ENCODE measurements around the gene TRAF7. TPM values are rescaled to one million over a fixed set of nuclear protein-coding genes. Genes with fewer than 3 reads are reported as not detected.

Gene TRAF7
- 94.2 and 94.6 TPM in 2 replicates for total RNA-seq

DNA sequence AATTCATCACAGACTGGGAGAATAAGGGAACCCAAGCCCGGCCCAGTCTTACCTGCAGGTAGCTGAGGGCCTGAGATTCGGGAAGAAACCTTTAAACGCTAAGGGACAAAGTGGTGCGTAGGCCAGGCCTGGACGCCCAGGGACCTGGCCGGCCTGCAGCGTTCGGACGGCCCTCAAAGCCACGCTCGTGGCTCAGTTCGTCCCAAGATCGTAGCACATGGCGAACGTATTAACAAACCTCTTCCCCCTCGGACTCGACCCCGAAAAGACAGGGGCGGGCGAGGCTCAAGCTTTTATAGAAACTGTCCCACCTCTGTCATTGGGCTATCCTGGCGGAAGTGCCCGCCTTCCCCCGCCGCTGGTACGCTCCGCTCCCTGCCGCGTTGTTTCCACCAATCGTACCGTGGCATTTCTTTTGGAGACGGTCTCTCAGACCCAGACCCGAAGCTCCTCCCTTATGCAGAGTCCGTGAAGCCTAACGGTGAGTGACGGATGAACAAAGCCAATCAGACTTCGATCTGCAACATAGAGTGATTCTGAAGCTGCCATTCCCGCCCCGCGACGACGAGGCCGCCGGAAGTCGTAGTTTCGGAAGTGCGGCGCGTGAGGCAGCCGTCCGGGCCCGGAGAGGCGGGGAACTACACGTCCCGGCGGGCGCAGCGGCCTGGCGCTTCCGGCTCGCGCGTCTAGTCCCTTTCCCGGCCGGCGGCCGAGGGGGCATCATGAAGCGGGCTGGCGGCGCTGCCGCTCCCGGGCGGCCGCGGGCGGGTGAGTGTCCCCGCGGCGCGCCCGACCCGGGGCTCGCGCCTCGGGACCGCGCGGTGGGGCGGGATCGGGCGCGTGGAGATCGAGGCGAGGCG, at the start of gene TRAF7:
Gene TRAF7, plus strand, starts transcription at position 692 of the 860 bp plus-strand sequence. CDS start 8,139 bp downstream, outside the sequence.

DNA sequence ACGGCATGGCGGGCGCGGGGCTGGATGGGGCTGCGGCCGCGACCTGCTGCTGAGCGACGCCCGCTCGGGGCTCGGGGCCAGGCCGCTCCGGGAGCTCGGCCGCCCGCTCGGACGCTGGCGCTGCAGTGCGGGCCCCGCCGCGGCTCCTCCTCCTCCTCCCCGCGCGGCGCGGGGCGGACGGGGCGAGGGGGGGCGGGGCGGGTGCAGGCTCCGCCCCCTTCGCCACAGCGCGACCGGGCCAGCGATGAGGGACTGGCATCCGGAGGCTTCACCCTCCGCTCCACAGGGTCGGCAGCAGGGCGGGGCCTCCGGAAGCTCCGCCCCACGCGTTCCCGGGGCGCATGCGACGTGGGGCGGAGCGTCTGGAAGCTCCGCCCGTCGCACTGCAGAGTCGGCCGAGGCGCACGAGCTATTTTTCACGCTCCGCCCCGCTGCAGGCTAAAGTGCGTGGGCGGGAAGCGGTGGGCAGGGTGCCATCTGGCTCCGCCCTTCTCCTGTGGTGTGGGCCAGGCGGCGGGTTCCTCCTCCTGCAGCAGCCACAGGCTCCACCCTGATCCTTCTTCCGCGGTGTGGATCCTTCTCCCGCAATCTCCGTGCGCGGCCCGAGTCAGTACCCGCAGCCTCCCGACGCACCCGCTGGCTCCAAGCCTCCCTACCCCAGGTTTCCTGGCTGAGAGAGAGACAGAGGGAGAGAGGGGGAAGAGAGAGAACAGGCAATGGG, 19.7 kb upstream of the TRAF7 start, which contains the start of gene PKD1:
Gene PKD1, minus strand, starts transcription at position 129 of the 721 bp plus-strand sequence. CDS start 209 bp downstream, outside the sequence.

GRCh38 chr16:2147981-2148671, 7.5 kb upstream of the TRAF7 start, which contains the start of gene RAB26:
TSS of gene RAB26 (plus strand) at chr16:2148625. CDS start at chr16:2148784, 159 bp downstream.

GRCh38 chr16:2196162-2196980, 40.8 kb downstream of the TRAF7 start, which contains the start of gene CASKIN1:
TSS of gene CASKIN1 (minus strand) at chr16:2196605. CDS start at chr16:2196432, 173 bp downstream.

DNA sequence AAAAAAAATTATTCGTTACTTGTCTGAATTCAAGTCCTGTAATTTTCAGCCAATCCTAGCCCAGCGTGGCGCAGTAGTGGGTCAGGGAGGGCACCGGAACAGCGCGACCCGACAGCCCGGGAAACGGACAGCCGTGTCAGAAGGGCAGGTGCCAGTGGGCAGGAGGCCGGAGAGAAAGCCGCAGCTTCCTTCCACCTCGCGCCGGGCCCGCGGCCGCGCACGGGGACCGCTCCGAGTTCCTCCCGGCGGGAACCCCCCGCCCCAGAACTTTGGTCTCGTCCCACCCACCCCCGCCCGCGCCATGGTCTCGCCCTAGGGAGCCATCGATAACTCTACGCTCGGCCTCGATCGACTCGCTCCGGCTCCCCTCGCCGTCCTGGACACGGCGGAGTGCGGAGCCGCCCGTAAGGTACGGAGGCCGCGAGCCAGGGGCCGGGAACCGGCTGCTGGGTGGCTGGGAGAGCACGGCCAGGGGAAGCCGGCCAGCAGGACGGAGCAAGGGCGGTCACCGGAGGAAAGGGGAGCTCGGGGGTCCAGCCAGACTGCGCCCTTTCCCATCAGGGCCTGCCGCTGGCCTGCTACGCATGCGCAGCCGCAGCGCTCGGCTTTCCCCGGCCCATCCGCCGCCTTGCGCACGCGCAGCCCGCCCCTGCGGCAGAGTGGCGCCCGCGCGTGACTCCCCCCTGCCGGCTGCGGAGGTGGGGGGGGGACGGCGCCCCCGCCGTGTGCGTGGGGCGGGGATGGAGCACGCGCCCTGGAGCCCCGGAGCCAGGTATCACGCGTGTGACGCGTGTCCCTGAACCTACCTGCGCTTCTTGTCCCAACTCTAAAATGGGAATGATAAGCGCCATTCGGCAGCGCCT, 49.8 kb downstream of the TRAF7 start, which contains the start of gene MLST8:
Gene MLST8, plus strand, starts transcription at position 351 of the 863 bp plus-strand sequence. CDS start 632 bp downstream, outside the sequence.

DNA sequence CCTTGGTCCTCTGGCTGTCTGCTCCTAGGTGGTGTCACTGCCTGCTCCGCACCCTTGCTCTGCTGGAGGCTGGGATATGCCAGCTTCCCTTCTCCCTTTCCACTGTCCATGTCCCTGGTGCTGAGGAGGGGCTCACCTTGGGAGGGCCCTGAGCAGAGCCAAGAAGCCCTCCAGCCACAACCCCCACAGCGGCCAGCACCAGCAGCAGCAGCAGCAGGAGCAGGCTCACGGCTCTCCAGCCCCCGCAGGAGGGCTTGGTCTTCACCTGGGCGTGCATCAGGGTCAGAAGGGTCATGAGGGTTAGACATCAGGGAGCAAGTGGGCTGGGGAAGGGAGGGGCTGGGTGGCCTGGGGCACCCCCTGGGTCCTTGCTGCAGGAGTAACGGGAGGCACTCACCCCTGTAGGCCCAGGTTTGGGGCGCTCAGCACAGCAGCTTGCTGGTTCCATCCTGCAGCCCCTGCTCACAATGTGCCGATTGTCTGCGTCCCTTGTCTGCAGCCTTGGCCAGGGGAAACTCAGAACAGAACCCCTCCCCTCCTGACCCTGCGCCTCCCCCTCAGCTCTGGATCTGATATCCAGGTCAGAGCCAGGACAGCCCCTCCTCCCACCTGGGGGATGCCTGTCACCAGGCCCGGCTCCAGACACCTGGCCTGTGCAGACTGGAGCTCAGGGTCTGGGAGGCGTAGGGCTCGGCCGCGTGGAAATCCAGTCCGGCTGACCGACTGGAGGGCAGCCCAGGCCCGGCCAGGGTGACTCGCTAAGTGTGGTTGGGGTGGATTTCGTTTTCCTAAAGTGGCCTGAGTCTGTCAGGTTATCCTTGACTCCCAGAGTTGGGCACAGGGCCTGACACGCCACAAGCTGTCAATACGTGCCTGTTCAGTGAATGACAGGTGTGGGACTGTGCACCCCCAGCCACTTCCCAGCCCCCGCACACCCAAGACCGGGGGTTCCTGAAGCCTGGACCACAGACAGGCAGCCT, 55.1 kb downstream of the TRAF7 start, which contains the start of gene BRICD5:
Gene BRICD5, minus strand, starts transcription at position 478 of the 980 bp plus-strand sequence. Its CDS starts 30 bp downstream, at position 448.

DNA sequence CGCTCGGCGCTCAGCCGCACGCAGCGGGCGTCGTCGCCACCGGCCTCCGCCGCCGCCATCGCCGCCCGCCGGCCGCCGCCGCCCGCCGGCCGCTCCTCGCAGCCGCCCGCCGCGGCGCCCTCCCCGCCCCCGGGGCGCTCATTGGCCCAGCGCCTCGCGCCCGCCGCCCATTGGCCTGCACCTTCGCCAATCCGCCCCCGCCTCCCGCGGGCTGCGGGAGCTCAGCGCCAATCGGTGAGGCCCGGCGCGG, 59.1 kb downstream of the TRAF7 start, which contains the start of gene PGP:
Gene PGP, minus strand, starts transcription at position 122 of the 250 bp plus-strand sequence. Its CDS starts 63 bp downstream, at position 59.

GRCh38 chr16:2223221-2223941, 67.8 kb downstream of the TRAF7 start, which contains the start of gene E4F1:
TSS of gene E4F1 (plus strand) at chr16:2223591. CDS start at chr16:2223614, 23 bp downstream.

Small RNAs within 50 kb of the gene (small RNA-seq; reads per million reads assigned to genes)
- gene MIR3180-5: not detected
- not detected for gene MIR4516
- gene RF00019: not detected
- gene SNORD60: not detected

Other genes with a start within 250 kb of the TRAF7 start
- not detected in 2 replicates for gene HS3ST6, start 237.4 kb upstream of the TRAF7 start, total RNA-seq
- gene MSRB1, start 212.6 kb upstream of the TRAF7 start, total RNA-seq: 14.6 and 16.4 TPM in 2 replicates
- gene RPL3L, start 201.1 kb upstream of the TRAF7 start, total RNA-seq: not detected in 2 replicates
- gene NDUFB10, start 196.2 kb upstream of the TRAF7 start, total RNA-seq: 97.1 and 113 TPM in 2 replicates
- 2,240 and 2,662 TPM in 2 replicates for gene RPS2, start 191.0 kb upstream of the TRAF7 start, total RNA-seq
- gene RNF151, start 188.9 kb upstream of the TRAF7 start, total RNA-seq: not detected in 2 replicates
- gene TBL3, start 183.7 kb upstream of the TRAF7 start, total RNA-seq: 48.4 and 49.1 TPM in 2 replicates
- 0.40 TPM in 1 of 2 replicates, not detected in the other for gene NOXO1, start 174.3 kb upstream of the TRAF7 start, total RNA-seq
- 8.6 and 13.6 TPM in 2 replicates for gene GFER, start 171.6 kb upstream of the TRAF7 start, total RNA-seq
- gene SYNGR3, start 165.8 kb upstream of the TRAF7 start, total RNA-seq: 1.3 and 1.6 TPM in 2 replicates
- gene ZNF598, start 146.0 kb upstream of the TRAF7 start, total RNA-seq: 26.7 and 36.5 TPM in 2 replicates
- 0.13 and 0.72 TPM in 2 replicates for gene NPW, start 136.0 kb upstream of the TRAF7 start, total RNA-seq
- 52.7 and 94.3 TPM in 2 replicates for gene NHERF2, start 128.9 kb upstream of the TRAF7 start, total RNA-seq
- gene NTHL1, start 107.9 kb upstream of the TRAF7 start, total RNA-seq: 18.6 and 27.1 TPM in 2 replicates
- 56.4 and 61.7 TPM in 2 replicates for gene TSC2, start 107.8 kb upstream of the TRAF7 start, total RNA-seq
- gene PKD1, start 19.9 kb upstream of the TRAF7 start, total RNA-seq: 56.4 and 62.8 TPM in 2 replicates
- 0.36 and 0.66 TPM in 2 replicates for gene RAB26, start 7.2 kb upstream of the TRAF7 start, total RNA-seq
- under 0.01 and 0.13 TPM in 2 replicates for gene CASKIN1, start 40.8 kb downstream of the TRAF7 start, total RNA-seq
- 37.1 and 44.0 TPM in 2 replicates for gene MLST8, start 49.7 kb downstream of the TRAF7 start, total RNA-seq
- gene BRICD5, start 55.1 kb downstream of the TRAF7 start, total RNA-seq: 1.3 and 1.8 TPM in 2 replicates
- 16.7 and 26.2 TPM in 2 replicates for gene PGP, start 59.1 kb downstream of the TRAF7 start, total RNA-seq
- 21.0 and 26.1 TPM in 2 replicates for gene E4F1, start 67.8 kb downstream of the TRAF7 start, total RNA-seq
- 0.36 and 0.80 TPM in 2 replicates for gene DNASE1L2, start 80.7 kb downstream of the TRAF7 start, total RNA-seq
- gene ECI1, start 95.8 kb downstream of the TRAF7 start, total RNA-seq: 23.5 and 24.5 TPM in 2 replicates
- gene RNPS1, start 112.3 kb downstream of the TRAF7 start, total RNA-seq: 138 and 175 TPM in 2 replicates
- 24.3 and 31.2 TPM in 2 replicates for gene ABCA3, start 184.9 kb downstream of the TRAF7 start, total RNA-seq

All from thoracic aorta endothelial cell (primary cell).